ENCODE data around the gene BATF3. TPM values are rescaled to one million over a fixed set of nuclear protein-coding genes. Genes with fewer than 3 reads are reported as not detected.
A peak's percentile ranks its signal among the peaks of the same experiment; 100 is the strongest.

The BATF3 gene
- total and polyA plus RNA-seq, 9 of the 15 experiments (the other 6 are each of a cell fraction or from before 2014, with no cell fraction given), result 0.40 to 3.8 (median 2.0) TPM

GRCh38 chr1:212699104-212699624 is 476 bp downstream of the BATF3 start (continued):
- TF ChIP-seq IRF9 (tag; IDR thresholded peaks at IDR 0.05), result no peak
- TF ChIP-seq MAFK (IDR thresholded peaks at IDR 0.05; ENCODE audit: low read length), result no peak
- TF ChIP-seq BRCA1 (IDR thresholded peaks at IDR 0.05), result no peak
- no peak for TF ChIP-seq BRCA1 (CRISPR knock-in tag; IDR thresholded peaks at IDR 0.05)
- no peak for TF ChIP-seq SPI1 (IDR thresholded peaks at IDR 0.05; ENCODE audit: borderline replicate concordance, low read depth, low read length)
- peak; percentile 87 for TF ChIP-seq TFAP4 (CRISPR knock-in tag; IDR thresholded peaks at IDR 0.05; ENCODE audit: borderline replicate concordance)
- no peak for TF ChIP-seq ETS2 (tag; IDR thresholded peaks at IDR 0.05; ENCODE audit: borderline replicate concordance, poor library complexity, severe bottlenecking)
- TF ChIP-seq TAL1 (IDR thresholded peaks at IDR 0.05), result no peak
- TF ChIP-seq ZNF79 (CRISPR knock-in tag; IDR thresholded peaks at IDR 0.05; ENCODE audit: low read depth), result no peak
- TF ChIP-seq SOX6 (IDR thresholded peaks at IDR 0.05), result peak; percentile 16; the same call in 1 of the 2 replicates
- no peak for TF ChIP-seq KDM5B (IDR thresholded peaks at IDR 0.05; ENCODE audit: insufficient replicate concordance, low read depth, low read length)
- no peak for TF ChIP-seq ZFPM2 (CRISPR knock-in tag; IDR thresholded peaks at IDR 0.05)
- no peak for TF ChIP-seq ZNF695 (CRISPR knock-in tag; IDR thresholded peaks at IDR 0.05)
- no peak for TF ChIP-seq SIN3B (IDR thresholded peaks at IDR 0.05; ENCODE audit: low read depth)
- TF ChIP-seq SIX5 (IDR thresholded peaks at IDR 0.05; ENCODE audit: borderline replicate concordance in 1 of 2, insufficient read depth in 1 of 2, low read depth in 1 of 2, low read length in 2 of 2), result no peak
- no peak for TF ChIP-seq ZBTB12 (CRISPR knock-in tag; IDR thresholded peaks at IDR 0.05)
- peak; percentile 93; the same call in 1 of the 2 replicates for TF ChIP-seq ZBTB49 (CRISPR knock-in tag; IDR thresholded peaks at IDR 0.05; ENCODE audit: borderline replicate concordance)
- TF ChIP-seq TRIM24 (IDR thresholded peaks at IDR 0.05), result 0 out of 4 replicates have a peak, but pooled peaks of 1 of the 2 experiments have one; percentile 7
- peak; percentile 75 for TF ChIP-seq CXXC5 (CRISPR knock-in tag; IDR thresholded peaks at IDR 0.05)
- TF ChIP-seq SMARCC2 (IDR thresholded peaks at IDR 0.05; ENCODE audit: low read depth), result no peak
- TF ChIP-seq ZSCAN29 (IDR thresholded peaks at IDR 0.05), result no peak
- no peak for TF ChIP-seq MYBL2 (IDR thresholded peaks at IDR 0.05; ENCODE audit: low read depth)
- TF ChIP-seq MYBL2 (CRISPR knock-in tag; IDR thresholded peaks at IDR 0.05; ENCODE audit: borderline replicate concordance), result no peak
- TF ChIP-seq CHCHD3 (CRISPR knock-in tag; IDR thresholded peaks at IDR 0.05), result no peak
